GM23338 (cell line): ENCODE data around the gene ITPR2. TPM values are rescaled to one million over a fixed set of nuclear protein-coding genes. Genes with fewer than 3 reads are reported as not detected.

Experiments
- ATAC-seq: fragments of 200-7000 bp; cut with Tn5 transposase; 3 replicates; pipeline ENCODE4 v1.9.1; 2020
- DNase-seq: peaks from one replicate; pipeline ENCODE4 v3.0.0-alpha.2; 2015; ENCODE audit warnings: low spot score
- H2AFZ ChIP-seq: fragments of 200-600 bp; sonication (generic); 2 replicates; pipeline ENCODE4 v1.8.0; 2016; ENCODE audit warnings: antibody characterized with exemption, mild to moderate bottlenecking, moderate library complexity
- H3F3A ChIP-seq: fragments of 200-600 bp; sonication (generic); replicated peaks from 2 replicates; pipeline ENCODE4 v1.8.0; 2017; ENCODE audit warnings: antibody characterized with exemption, mixed run types, low read depth
- H3K27ac ChIP-seq: fragments of 200-600 bp; sonication (generic); 2 replicates; pipeline ENCODE4 v1.6.1; 2016; ENCODE audit warnings: low read depth
- H3K27me3 ChIP-seq: fragments of 200-600 bp; sonication (generic); 2 replicates; pipeline ENCODE4 v1.8.0; 2016; ENCODE audit warnings: mild to moderate bottlenecking, mixed run types, moderate library complexity; ENCODE audit not compliant: insufficient read depth
- H3K36me3 ChIP-seq: fragments of 200-600 bp; sonication (generic); 2 replicates; pipeline ENCODE4 v1.8.0; 2016; ENCODE audit warnings: mild to moderate bottlenecking; ENCODE audit not compliant: insufficient read depth
- H3K4me1 ChIP-seq: fragments of 200-600 bp; sonication (generic); 2 replicates; pipeline ENCODE4 v1.8.0; 2016; ENCODE audit warnings: mild to moderate bottlenecking, moderate library complexity; ENCODE audit not compliant: insufficient read depth
- H3K4me2 ChIP-seq: fragments of 200-600 bp; sonication (generic); 2 replicates; pipeline ENCODE4 v1.7.1; 2017; ENCODE audit warnings: mixed run types
- H3K4me3 ChIP-seq: fragments of 200-600 bp; sonication (generic); 2 replicates; pipeline ENCODE4 v1.6.1; 2016; ENCODE audit warnings: mixed run types
- H3K79me2 ChIP-seq: fragments of 200-600 bp; sonication (generic); replicated peaks from 2 replicates; pipeline ENCODE4 v1.8.0; 2017; ENCODE audit warnings: mild to moderate bottlenecking; ENCODE audit not compliant: insufficient read depth
- H3K9me2 ChIP-seq: fragments of 200-600 bp; sonication (generic); 2 replicates; pipeline ENCODE4 v1.8.0; 2017; ENCODE audit not compliant: insufficient read depth
- H4K20me1 ChIP-seq: fragments of 200-600 bp; sonication (generic); replicated peaks from 2 replicates; pipeline ENCODE4 v1.8.0; 2017; ENCODE audit warnings: mild to moderate bottlenecking; ENCODE audit not compliant: insufficient read depth
- H3K27ac Mint-ChIP-seq: 2 replicates; pipeline ENCODE4 v1.8.0; 2020; ENCODE audit warnings: inconsistent platforms, mild to moderate bottlenecking, moderate library complexity, mixed read lengths
- H3K27me3 Mint-ChIP-seq: 3 replicates; pipeline ENCODE4 v1.8.0; 2022; ENCODE audit warnings: low read depth, mild to moderate bottlenecking, moderate library complexity, mixed read lengths, inconsistent platforms; ENCODE audit not compliant: insufficient read depth, poor library complexity
- H3K36me3 Mint-ChIP-seq: 3 replicates; pipeline ENCODE4 v1.8.0; 2021; ENCODE audit warnings: low read depth, mild to moderate bottlenecking, inconsistent platforms, moderate library complexity, mixed read lengths
- H3K4me1 Mint-ChIP-seq: 3 replicates; pipeline ENCODE4 v1.8.0; 2020; ENCODE audit warnings: mild to moderate bottlenecking, inconsistent platforms, mixed read lengths
- H3K4me3 Mint-ChIP-seq: 3 replicates; pipeline ENCODE4 v1.8.0; 2021; ENCODE audit warnings: moderate library complexity, mild to moderate bottlenecking, inconsistent platforms, mixed read lengths
- H3K9me3 Mint-ChIP-seq: 3 replicates; pipeline ENCODE4 v1.8.0; 2020; ENCODE audit warnings: moderate library complexity, mild to moderate bottlenecking, inconsistent platforms, mixed read lengths
- CTCF ChIP-seq, 2 experiments: fragments of 200-600 bp in 1 of 2; sonication (generic) in 1 of 2; conservative IDR thresholded peaks; 2 replicates each; pipeline versions ENCODE4 v1.5.1 to v1.6.1; 2016 to 2017; ENCODE audit warnings: antibody characterized with exemption in 2 of 2, low read depth in 2 of 2, mild to moderate bottlenecking in 2 of 2, moderate library complexity in 1 of 2
- ETS1 ChIP-seq: IDR thresholded peaks from 2 replicates; pipeline ENCODE4 v1.6.1; 2016; ENCODE audit warnings: antibody characterized with exemption
- EZH2phosphoT487 ChIP-seq: fragments of 200-600 bp; sonication (generic); IDR thresholded peaks from one replicate; pipeline ENCODE4 v1.8.1; 2018; ENCODE audit warnings: antibody characterized with exemption; ENCODE audit not compliant: unreplicated experiment
- NANOG ChIP-seq: IDR thresholded peaks from 2 replicates; pipeline ENCODE4 v1.6.1; 2016; ENCODE audit warnings: antibody characterized with exemption, borderline replicate concordance
- REST ChIP-seq: IDR thresholded peaks from one replicate; pipeline ENCODE4 v1.6.1; 2018; ENCODE audit warnings: antibody characterized with exemption; ENCODE audit not compliant: unreplicated experiment
- STAT1 ChIP-seq: IDR thresholded peaks from one replicate; pipeline ENCODE4 v1.6.1; 2016; ENCODE audit warnings: antibody characterized with exemption; ENCODE audit not compliant: unreplicated experiment
- ZNF114 ChIP-seq: fragments of 250-450 bp; sonication (Bioruptor Pico); IDR thresholded peaks from 2 replicates; pipeline ENCODE4 v1.5.0; 2020; ENCODE audit warnings: mild to moderate bottlenecking, moderate library complexity
- ZNF462 ChIP-seq: fragments of 250-450 bp; sonication (Bioruptor Pico); IDR thresholded peaks from 2 replicates; pipeline ENCODE4 v1.5.0; 2020; ENCODE audit warnings: mild to moderate bottlenecking, moderate library complexity
- polyA plus RNA-seq: library from polyadenylated mRNA; unstranded; fragments of >200 nt; fragmentation: Nextera tagmentation; extraction: Ambion mirVana; gene quantifications from 2 replicates; pipeline ENCODE4 v1.2.1, GENCODE V29; 2016
- total RNA-seq: library from RNA; depleted of rRNA; stranded (reverse); fragments of >200 nt; shearing (Covaris generic); gene quantifications from 2 replicates; pipeline ENCODE4 v1.2.3, GENCODE V29; 2014

The ITPR2 gene
- total and polyA plus RNA-seq, 2 experiments from 2014 or later, result 44.5 to 65.2 TPM

GRCh38 chr12:26648999-26649398 is 184.0 kb downstream of the ITPR2 start (continued):
- TF ChIP-seq ZNF462 (CRISPR knock-in tag) (no peak), REST (no peak), NANOG (no peak), ZNF114 (CRISPR knock-in tag) (no peak)

GRCh38 chr12:26648584-26648983 is 184.4 kb downstream of the ITPR2 start:
- Histone ChIP-seq H3F3A (no peaks in the 10 kb centered on the region), H3K4me3 (no peak overlapping the region), H3K27me3 (no peaks in the 10 kb centered on the region), H3K4me2 (no peak overlapping the region), H2AFZ (no peak overlapping the region), H3K9me2 (peaks cover 14% of the 10 kb centered on the region; the same call in 1 of the 2 replicates), H3K79me2 (no peaks in the 10 kb centered on the region), H3K27ac (no peak overlapping the region), H3K36me3 (peaks cover 18% of the 10 kb centered on the region), H3K4me1 (peaks cover 10% of the 10 kb centered on the region), H4K20me1 (no peaks in the 10 kb centered on the region)
- Mint-ChIP-seq H3K27me3 (peaks cover 2% of the 10 kb centered on the region), H3K36me3 (peaks cover 72% of the 10 kb centered on the region), H3K4me3 (no peak overlapping the region), H3K27ac (no peak overlapping the region), H3K9me3 (peaks cover 9% of the 10 kb centered on the region; the same call in 2 of the 3 replicates), H3K4me1 (peaks cover 39% of the 10 kb centered on the region)
- DNase-seq (no peak), ATAC-seq (no peak)
- TF ChIP-seq ETS1 (no peak), EZH2phosphoT487 (no peak), STAT1 (no peak), NANOG (no peak), REST (no peak), CTCF (conservative IDR thresholded peaks at IDR 0.05; ENCODE audit: low read depth in 2 of 2) (no peak)
